ENCODE data around the gene HKDC1. TPM values are rescaled to one million over a fixed set of nuclear protein-coding genes. Genes with fewer than 3 reads are reported as not detected.
"Not testable (repeated sequence)": the region's sequence is repeated elsewhere in the genome, so short reads cannot be mapped to it uniquely, and the experiment has no call there.

Gene HKDC1
- total RNA-seq, 1 donor from 2014 or later: 0.58 TPM

DNA sequence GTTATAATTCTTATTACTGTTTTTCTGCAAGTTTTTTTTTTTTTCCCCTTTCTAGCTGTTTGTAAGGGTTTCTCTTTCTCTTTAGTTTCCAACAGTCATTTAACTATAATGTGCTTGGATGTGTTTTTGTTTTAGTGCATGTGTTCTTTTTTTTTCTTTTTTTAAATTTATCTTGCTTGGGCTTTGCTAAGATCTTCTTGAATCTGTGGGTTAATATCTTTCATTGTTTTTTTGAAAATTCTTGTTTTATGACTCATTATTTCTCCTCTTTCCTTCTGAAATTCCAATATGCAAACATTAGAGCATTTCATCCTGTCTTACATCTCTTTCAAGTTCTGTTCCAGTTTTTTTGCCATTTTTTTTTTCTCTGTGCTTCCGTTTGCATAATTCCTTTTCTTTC lies 52.5 kb downstream of the HKDC1 start:
- no peak for DNase-seq (ENCODE audit: extremely low read depth, low read depth, low spot score)

- DNase-seq (ENCODE audit: extremely low read depth, low read depth, low spot score): no peak
Observed at GRCh38 chr10:69275444-69275843, 55.3 kb downstream of the HKDC1 start.

- DNase-seq (ENCODE audit: extremely low read depth, low read depth, low spot score): no peak
Observed at GRCh38 chr10:69276503-69276902, 56.4 kb downstream of the HKDC1 start.

DNA sequence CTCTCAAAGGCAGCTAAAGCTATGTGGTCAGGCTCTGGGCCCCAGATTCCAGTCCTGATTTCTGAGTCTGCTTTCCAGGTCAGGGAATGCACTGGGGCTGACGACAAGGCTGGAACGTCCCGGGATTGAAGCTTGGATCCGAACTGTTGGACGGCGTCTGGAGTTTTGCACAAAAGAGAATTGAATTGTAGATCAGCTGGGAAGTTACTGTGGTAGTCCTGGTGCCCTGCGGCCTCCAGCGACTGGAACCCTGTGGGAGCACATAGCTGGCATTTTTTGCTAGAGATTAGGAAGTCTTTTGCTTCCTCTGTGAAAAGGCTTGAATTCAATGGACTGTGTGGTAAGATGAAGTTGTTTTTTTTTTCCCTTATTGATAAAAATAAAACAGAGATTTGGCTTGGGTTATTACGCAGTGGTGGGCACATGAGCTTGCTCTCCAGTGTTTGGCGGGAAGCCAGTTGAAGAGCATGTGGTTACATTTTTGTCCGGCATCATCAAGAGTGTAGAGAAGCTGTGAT lies 58.4 kb downstream of the HKDC1 start, which contains the start of gene HK1:
Gene HK1 (plus strand): TSS at position 51 of the 518 bp plus-strand sequence.
- DNase-seq (ENCODE audit: extremely low read depth, low read depth, low spot score): no peak

DNA sequence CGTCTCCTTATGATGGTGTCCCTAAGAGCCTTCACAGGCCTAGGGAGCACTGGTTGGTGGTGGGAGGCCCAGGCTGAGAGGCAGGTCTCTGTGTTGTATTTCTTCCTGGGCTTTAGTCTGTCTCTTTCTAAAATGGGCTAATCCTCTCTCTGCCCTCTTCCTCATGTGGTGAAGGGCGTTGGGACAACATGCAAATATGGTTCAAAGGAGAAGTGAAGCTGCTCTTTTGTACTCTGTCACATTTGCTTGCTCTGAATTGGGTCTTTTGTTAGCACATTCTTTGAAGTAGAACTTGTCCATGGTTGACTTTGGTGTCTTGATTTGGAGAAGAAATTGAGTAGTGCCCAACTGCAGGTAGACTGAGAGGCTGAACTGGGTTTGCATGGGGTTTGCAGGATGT lies 59.0 kb downstream of the HKDC1 start:
- DNase-seq (ENCODE audit: extremely low read depth, low read depth, low spot score): no peak

DNA sequence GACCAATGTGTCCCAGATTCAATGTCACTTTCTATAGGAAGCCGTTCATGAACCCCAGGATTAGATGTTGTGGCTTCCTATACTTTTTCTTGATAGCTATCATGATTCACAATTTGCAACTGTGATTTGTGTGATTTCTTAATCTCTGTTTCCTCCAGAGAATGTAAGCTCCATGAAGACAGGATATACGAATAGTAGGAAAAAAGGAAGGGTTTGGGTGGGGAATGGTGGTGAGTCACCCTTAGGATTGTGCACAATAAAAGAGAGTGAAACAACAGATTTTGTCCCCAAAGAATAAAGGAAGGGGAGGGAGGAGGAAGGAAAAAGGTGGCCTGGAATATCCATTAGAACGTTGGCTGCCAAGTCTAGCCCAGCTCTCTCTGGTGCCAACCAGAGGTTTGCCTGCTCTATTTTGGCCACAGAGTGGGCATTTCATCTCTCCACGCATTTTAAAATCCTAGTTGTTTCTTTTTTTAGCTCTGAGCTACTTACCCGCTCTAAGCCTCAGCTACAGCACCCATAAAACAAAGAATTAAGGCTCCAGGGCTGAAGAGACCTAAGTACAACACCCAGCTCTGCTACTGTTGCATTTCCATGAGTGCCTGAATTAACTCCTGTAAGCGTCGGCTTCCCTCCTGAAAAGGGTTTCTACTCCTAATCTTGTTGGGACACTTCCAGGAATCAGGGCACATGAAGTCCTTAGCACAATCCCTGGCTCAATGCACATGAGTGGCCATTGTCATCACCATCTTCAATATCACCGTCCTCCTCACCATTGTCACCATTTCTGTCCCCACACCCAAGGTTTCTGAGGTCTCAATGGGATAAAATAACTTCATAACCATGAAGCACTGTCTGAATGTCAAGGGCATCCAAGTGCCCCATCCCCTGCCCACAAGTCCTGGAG lies 61.6 kb downstream of the HKDC1 start:
- no peak for DNase-seq (ENCODE audit: extremely low read depth, low read depth, low spot score)

DNA sequence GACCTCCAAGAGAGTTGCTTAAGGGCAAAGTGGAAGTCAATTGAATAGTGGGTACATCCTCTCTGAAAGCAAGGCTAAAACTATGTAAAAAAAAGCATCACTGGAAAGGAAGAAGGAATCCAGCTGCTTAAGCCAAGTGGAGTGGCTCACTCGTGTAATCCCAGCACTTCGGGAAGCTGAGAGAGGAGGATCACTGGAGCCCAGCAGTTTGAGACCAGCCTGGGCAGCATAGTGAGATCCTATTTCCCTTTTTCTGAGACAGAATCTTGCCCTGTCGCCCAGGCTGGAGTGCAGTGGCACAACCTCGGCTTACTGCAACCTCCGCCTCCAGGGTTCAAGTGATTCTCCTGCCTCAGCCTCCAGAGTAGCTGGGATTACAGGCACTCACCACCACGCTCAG lies 64.3 kb downstream of the HKDC1 start:
- DNase-seq (ENCODE audit: extremely low read depth, low read depth, low spot score): not testable (repeated sequence)

DNA sequence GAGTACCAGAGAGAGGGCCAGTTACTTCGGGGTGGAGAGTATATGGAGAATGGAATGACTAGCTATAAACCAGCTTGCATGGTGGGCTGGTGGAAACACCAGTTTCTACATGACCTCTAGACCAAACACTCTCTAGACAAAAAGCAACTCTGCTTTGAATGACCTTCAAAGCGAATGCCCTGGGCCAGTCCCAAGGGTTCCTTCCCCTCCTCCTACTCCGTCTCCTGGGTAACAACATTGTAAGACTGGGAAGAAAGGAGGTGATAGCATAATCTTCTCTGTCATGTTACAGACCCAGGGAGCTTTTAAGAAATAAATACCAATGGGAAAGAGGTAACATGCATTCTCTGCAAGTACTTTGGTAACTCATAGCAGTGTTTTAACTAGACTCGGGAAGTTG lies 65.6 kb downstream of the HKDC1 start:
- DNase-seq (ENCODE audit: extremely low read depth, low read depth, low spot score): no peak

DNA sequence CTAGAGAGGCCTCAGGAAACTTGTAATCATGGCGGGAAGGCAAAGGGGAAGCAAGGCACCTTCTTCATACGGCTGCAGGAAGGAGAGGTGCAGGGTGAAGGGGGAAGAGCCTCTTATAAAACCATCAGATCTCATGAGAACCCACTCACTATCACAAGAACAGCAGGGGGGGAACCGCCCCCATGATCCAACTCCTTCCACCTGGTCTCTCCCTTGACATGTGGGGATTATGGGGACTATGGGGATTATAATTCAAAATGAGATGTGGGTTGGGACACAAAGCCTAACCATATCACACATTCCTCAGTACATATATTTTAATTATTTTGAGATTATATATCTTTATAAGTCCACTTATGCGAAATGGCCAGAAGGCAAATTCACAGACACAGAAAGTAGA lies 67.0 kb downstream of the HKDC1 start:
- DNase-seq (ENCODE audit: extremely low read depth, low read depth, low spot score): no peak

- no peak for DNase-seq (ENCODE audit: extremely low read depth, low read depth, low spot score)
Observed at GRCh38 chr10:69290993-69291392, 70.9 kb downstream of the HKDC1 start.

DNA sequence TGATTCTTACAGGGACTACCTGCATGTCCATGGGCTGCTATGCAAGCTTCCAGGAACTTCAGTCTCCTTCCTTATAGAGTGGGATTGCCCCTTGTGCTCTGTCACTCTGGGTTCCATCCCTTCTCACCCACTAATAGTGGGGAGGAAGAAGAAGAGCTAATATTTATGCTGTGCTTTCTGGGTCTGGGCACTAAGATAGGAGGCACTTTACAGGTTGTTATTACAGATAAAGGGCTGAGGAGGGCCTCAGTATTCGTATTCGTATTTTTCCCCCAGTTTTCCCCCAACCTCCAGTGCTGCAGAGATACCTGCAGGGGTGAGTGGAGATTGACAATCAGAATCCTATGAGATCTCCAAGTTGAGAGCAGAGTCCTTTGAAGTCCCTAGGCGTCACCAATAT lies 72.3 kb downstream of the HKDC1 start:
- no peak for DNase-seq (ENCODE audit: extremely low read depth, low read depth, low spot score)

DNA sequence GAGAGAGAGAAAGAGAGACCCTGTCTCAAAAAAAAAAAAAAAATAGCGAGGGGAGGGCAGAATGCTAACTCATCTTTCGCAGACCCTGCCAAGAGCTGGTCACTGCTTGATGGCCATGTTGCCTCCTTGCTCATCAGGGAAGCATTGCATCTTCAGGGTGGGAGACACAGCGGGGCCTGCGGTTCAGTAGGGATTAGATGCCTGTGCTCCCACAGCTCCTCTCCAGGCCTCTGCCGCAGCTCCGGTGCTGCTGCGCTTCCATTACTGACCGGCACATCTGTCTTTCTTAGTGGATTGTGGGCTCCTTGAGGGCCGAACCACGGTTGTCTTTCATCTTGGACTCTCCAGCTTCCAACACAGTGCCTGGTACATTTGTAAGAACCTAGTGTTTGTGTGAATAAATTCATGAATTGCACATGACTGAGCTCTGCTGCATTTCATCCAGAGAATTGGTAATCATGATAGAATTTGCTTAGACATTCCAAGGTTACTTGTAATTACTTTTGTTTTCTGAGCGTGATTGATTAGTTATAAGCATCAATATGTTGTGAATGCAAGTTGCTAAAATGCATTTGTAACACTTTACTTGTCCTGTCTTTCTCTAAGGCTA lies 75.0 kb downstream of the HKDC1 start:
- no peak for DNase-seq (ENCODE audit: extremely low read depth, low read depth, low spot score)

- no peak for DNase-seq (ENCODE audit: extremely low read depth, low read depth, low spot score)
Observed at GRCh38 chr10:69303632-69304051, 83.5 kb downstream of the HKDC1 start.

GRCh38 chr10:69306421-69306820 lies 86.3 kb downstream of the HKDC1 start:
- DNase-seq (ENCODE audit: extremely low read depth, low read depth, low spot score): no peak

- no peak for DNase-seq (ENCODE audit: extremely low read depth, low read depth, low spot score)
Observed at GRCh38 chr10:69307434-69307833, 87.3 kb downstream of the HKDC1 start.

- not testable (repeated sequence) for DNase-seq (ENCODE audit: extremely low read depth, low read depth, low spot score)
Observed at GRCh38 chr10:69308304-69308703, 88.2 kb downstream of the HKDC1 start.

DNA sequence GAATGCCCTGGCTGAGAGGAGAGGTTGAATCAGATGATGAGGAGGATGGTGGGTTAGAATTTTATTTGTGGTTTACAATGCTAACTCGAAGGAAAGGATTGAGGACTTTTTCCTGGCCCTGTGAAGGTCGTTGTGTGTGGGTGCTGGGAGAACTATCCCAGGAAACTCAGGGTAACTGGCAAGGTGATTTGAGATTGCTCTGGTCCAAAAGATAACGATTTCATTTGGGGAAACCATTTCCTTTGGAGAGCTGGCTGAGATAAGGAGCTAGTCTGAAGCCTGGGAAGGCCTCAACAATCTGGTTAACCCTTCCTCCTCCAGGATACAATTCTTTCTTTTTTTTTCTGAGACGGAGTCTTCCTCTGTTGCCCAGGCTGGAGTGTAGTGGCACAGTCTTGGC lies 91.2 kb downstream of the HKDC1 start:
- DNase-seq (ENCODE audit: extremely low read depth, low read depth, low spot score): no peak

GRCh38 chr10:69312528-69312927 lies 92.4 kb downstream of the HKDC1 start:
- no peak for DNase-seq (ENCODE audit: extremely low read depth, low read depth, low spot score)

DNA sequence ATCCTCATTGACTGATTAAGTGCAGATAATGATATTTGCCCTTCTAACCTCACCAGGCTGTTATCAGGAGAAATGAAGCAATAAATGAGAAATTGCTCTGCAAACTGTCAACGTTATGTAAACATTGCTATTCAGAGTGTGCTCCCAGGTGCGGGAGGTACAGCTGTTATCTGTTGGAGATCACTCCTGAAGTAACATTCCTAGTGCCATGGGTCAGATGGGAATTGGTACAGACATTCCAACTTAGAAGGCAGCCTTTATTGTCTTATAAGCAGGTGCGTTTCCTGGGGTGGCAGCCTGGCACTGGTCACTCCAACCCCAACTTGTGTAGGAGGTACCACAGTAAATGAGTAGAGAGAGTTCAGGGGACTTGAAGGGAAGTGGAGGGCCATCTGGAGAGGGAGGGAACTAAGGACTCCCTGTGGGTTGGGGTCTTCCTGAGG lies 95.0 kb downstream of the HKDC1 start:
- no peak for DNase-seq (ENCODE audit: extremely low read depth, low read depth, low spot score)

GRCh38 chr10:69315610-69316312 lies 95.6 kb downstream of the HKDC1 start:
- DNase-seq (ENCODE audit: extremely low read depth, low read depth, low spot score): no peak
